GM12878 (cell line): Measurements from ENCODE around the gene MYBPC2. TPM values are rescaled to one million over a fixed set of nuclear protein-coding genes. Genes with fewer than 3 reads are reported as not detected.
A peak's percentile ranks its signal among the peaks of the same experiment; 100 is the strongest.

Experiments used
- ATF2 ChIP-seq: IDR thresholded peaks from 2 replicates; pipeline ENCODE4 v1.6.1; 2012; ENCODE audit warnings: low read length, inconsistent platforms
- BACH1 ChIP-seq: fragments of 450-650 bp; IDR thresholded peaks from 2 replicates; pipeline ENCODE4 v1.6.1; 2017; ENCODE audit warnings: mild to moderate bottlenecking, borderline replicate concordance
- BHLHE40 ChIP-seq, 2 experiments: fragments of 450-650 bp in 1 of 2; IDR thresholded peaks; 2 replicates each; pipeline ENCODE4 v1.6.1; 2011 to 2017; ENCODE audit warnings: low read depth in 2 of 2, borderline replicate concordance in 1 of 2, improper control_type of control experiment in 1 of 2, low read length in 1 of 2, mild to moderate bottlenecking in 1 of 2
- CEBPB ChIP-seq, 2 experiments: fragments of 150-350 bp in 1 of 2; IDR thresholded peaks; 2 replicates each; pipeline ENCODE4 v1.6.1; 2012 to 2014; ENCODE audit warnings: low read depth in 2 of 2, low read length in 2 of 2, borderline replicate concordance in 1 of 2, inconsistent platforms in 1 of 2
- CHD1 ChIP-seq: IDR thresholded peaks from 2 replicates; pipeline ENCODE4 v1.6.1; 2012; ENCODE audit warnings: low read depth, low read length, improper control_type of control experiment
- CREM ChIP-seq: IDR thresholded peaks from 2 replicates; pipeline ENCODE4 v1.6.1; 2014; ENCODE audit warnings: antibody characterized with exemption, low read depth
- EZH2 ChIP-seq: IDR thresholded peaks from 2 replicates; pipeline ENCODE4 v1.6.1; 2012; ENCODE audit warnings: low read depth, mild to moderate bottlenecking, control low read depth, inconsistent platforms, low read length, borderline replicate concordance; ENCODE audit not compliant: control insufficient read depth
- KLF5 ChIP-seq: fragments of 450-650 bp; IDR thresholded peaks from 2 replicates; pipeline ENCODE4 v1.6.1; 2014; ENCODE audit warnings: mild to moderate bottlenecking; ENCODE audit not compliant: partially characterized antibody
- LARP7 ChIP-seq: fragments of 450-650 bp; IDR thresholded peaks from 2 replicates; pipeline ENCODE4 v1.6.1; 2017; ENCODE audit warnings: mild to moderate bottlenecking
- MYC ChIP-seq: IDR thresholded peaks from 2 replicates; pipeline ENCODE4 v1.6.1; 2011; ENCODE audit warnings: mild to moderate bottlenecking, low read length, moderate library complexity, inconsistent platforms; ENCODE audit not compliant: insufficient read depth, insufficient replicate concordance, insufficient read length, severe bottlenecking
- NBN ChIP-seq: fragments of 450-650 bp; IDR thresholded peaks from 2 replicates; pipeline ENCODE4 v1.6.1; 2016
- PAX5 ChIP-seq: IDR thresholded peaks from 2 replicates; pipeline ENCODE4 v1.6.1; 2011; ENCODE audit warnings: low read depth, low read length, borderline replicate concordance
- RAD51 ChIP-seq: fragments of 450-650 bp; IDR thresholded peaks from 2 replicates; pipeline ENCODE4 v1.6.1; 2016; ENCODE audit warnings: moderate library complexity, mild to moderate bottlenecking, inconsistent platforms
- RB1 ChIP-seq: fragments of 450-650 bp; formaldehyde crosslinking; IDR thresholded peaks from 2 replicates; pipeline ENCODE4 v1.6.1; 2017; ENCODE audit warnings: mild to moderate bottlenecking, borderline replicate concordance
- RBBP5 ChIP-seq: fragments of 200-600 bp; sonication (generic); conservative IDR thresholded peaks from 2 replicates; pipeline ENCODE4 v1.6.1; 2016
- RELB ChIP-seq: fragments of 450-650 bp; IDR thresholded peaks from 2 replicates; pipeline ENCODE4 v1.6.1; 2017; ENCODE audit warnings: low read depth, mild to moderate bottlenecking, moderate library complexity
- SKIL ChIP-seq: fragments of 450-650 bp; IDR thresholded peaks from 2 replicates; pipeline ENCODE4 v1.6.1; 2017; ENCODE audit warnings: mild to moderate bottlenecking, low read depth, inconsistent platforms; ENCODE audit not compliant: poor library complexity, severe bottlenecking
- STAT3 ChIP-seq: IDR thresholded peaks from 2 replicates; pipeline ENCODE4 v1.6.1; 2011; ENCODE audit warnings: low read depth, low read length, improper control_type of control experiment
- USF2 ChIP-seq: IDR thresholded peaks from 2 replicates; pipeline ENCODE4 v1.6.1; 2011; ENCODE audit warnings: low read depth, low read length, improper control_type of control experiment, borderline replicate concordance
- ZBED1 ChIP-seq: IDR thresholded peaks from 2 replicates; pipeline ENCODE4 v1.6.1; 2016; ENCODE audit warnings: borderline replicate concordance
- ZNF24 ChIP-seq: fragments of 450-650 bp; IDR thresholded peaks from 2 replicates; pipeline ENCODE4 v1.6.1; 2017; ENCODE audit warnings: antibody characterized with exemption, mild to moderate bottlenecking
- ZNF622 ChIP-seq: fragments of 450-650 bp; IDR thresholded peaks from 2 replicates; pipeline ENCODE4 v1.6.1; 2017; ENCODE audit warnings: mild to moderate bottlenecking, inconsistent platforms
- ZSCAN29 ChIP-seq: fragments of 450-650 bp; IDR thresholded peaks from 2 replicates; pipeline ENCODE4 v1.6.1; 2017; ENCODE audit warnings: mild to moderate bottlenecking, moderate library complexity
- polyA plus RNA-seq, 11 experiments: library from polyadenylated mRNA; depleted of rRNA in 4 of 11; unstranded in 6 of 11; stranded (reverse) in 5 of 11; fragments of >200 nt; fragmentation: Nextera tagmentation in 4 of 11; fragmentation: Illumina TruSeq in 1 of 11; extraction: Ambion mirVana in 4 of 11; extraction: Trizol in 1 of 11; gene quantifications; 1 replicate in 1 of 11; 2 replicates in 10 of 11; pipeline versions ENCODE4 v1.2.1 to v1.2.3, GENCODE V29; 2011 to 2016; ENCODE audit warnings: inconsistent platforms in 2 of 11, missing spikeins in 2 of 11, low read depth in 1 of 11
- total RNA-seq, 4 experiments: library from RNA; depleted of rRNA in 3 of 4; stranded (reverse); fragments of >200 nt in 3 of 4; fragmentation: Illumina TruSeq in 1 of 4; extraction: Trizol in 1 of 4; gene quantifications; 2 replicates each; pipeline versions ENCODE4 v1.2.1 to v1.2.3, GENCODE V29; 2013 to 2021

The MYBPC2 gene
- total and polyA plus RNA-seq, 10 of the 15 experiments (the other 5 are each of a cell fraction or from before 2014, with no cell fraction given): 0.09 to 2.6 (median 0.61) TPM

DNA sequence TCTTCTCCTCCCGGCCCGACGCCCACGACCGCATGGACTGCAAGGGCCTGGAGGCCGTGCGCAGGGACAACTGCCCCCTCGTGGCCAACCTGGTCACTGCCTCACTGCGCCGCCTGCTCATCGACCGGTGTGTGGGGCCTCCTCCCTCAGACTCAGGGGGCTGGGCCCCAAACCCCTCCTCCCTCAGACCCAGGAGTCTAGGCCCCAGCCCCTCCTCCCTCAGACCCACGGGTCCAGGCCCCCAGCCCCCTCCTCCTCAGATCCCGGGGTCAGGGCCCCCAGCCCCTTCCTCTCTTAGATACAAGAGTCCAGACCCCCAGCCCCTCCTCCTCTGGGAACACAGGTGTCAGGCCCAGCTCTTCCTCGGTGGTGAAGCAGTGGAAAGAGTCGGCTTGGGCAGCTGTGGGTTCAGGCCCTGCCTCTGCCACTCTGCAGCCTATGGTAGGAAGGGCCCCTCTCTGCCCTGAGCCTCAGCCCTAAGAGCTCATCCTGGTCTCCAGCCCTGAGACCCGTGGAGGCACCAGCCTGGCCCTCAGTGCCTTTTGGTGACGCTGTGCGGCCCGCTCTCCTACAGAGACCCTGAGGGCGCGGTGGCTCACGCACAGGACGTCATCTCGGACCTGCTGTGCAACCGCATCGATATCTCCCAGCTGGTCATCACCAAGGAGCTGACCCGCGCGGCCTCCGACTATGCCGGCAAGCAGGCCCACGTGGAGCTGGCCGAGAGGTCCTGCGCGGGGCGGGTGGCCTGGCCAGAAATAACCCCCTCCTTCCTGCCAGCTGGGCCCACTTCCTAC is 17.6 kb upstream of the MYBPC2 start (continued):
- TF ChIP-seq BHLHE40 (IDR thresholded peaks at IDR 0.05; ENCODE audit: borderline replicate concordance in 1 of 2, low read depth in 2 of 2, low read length in 1 of 2) (peak; percentile 37 to 63; a peak in 2 of 4 replicates), CHD1 (no peak), PAX5 (no peak), LARP7 (peak; percentile 67), KLF5 (no peak), NBN (peak; percentile 73), ZSCAN29 (no peak), BACH1 (peak; percentile 62), RAD51 (no peak), RBBP5 (no peak), CREM (no peak; the same call in 1 of the 2 replicates), RB1 (no peak), ZNF622 (no peak), USF2 (no peak), CEBPB (IDR thresholded peaks at IDR 0.05; ENCODE audit: borderline replicate concordance in 1 of 2, low read depth in 2 of 2, low read length in 2 of 2) (no peak), SKIL (no peak), MYC (peak; percentile 74), STAT3 (no peak), EZH2 (no peak), ZNF24 (no peak), ZBED1 (no peak), RELB (no peak; the same call in 1 of the 2 replicates), ATF2 (no peak)
